Endothelial cell of umbilical vein (primary cell): ENCODE measurements around the gene GCAT. TPM values are rescaled to one million over a fixed set of nuclear protein-coding genes. Genes with fewer than 3 reads are reported as not detected.

Source experiments
- BruUV-seq: library from RNA; stranded (reverse); fragments of 400-500 nt; replicated peaks from 2 replicates; lab custom pipeline; 2021; lab: Mats Ljungman, UMichigan
- CTCF ChIA-PET: fragments of 300-600, 350-600 bp; sonication (Branson Sonifier 250); formaldehyde crosslinking; loops from one replicate; lab custom pipeline; 2021; ENCODE audit warnings: antibody characterized with exemption, inconsistent platforms; lab: Charles Lee
- POLR2A ChIA-PET: fragments of 300-600, 350-600 bp; sonication (Branson Sonifier 250); formaldehyde crosslinking; loops from one replicate; lab custom pipeline; 2021; ENCODE audit warnings: antibody characterized with exemption, inconsistent platforms; lab: Charles Lee
- DNase-seq: peaks from one replicate; pipeline ENCODE4 v3.0.0-alpha.2; 2011; ENCODE audit warnings: low read depth, low spot score
- FAIRE-seq: peaks from 2 replicates; lab custom pipeline; 2011; peaks lifted over from hg19 to GRCh38; lab: Jason Lieb, UNC
- H2AFZ ChIP-seq: 2 replicates; pipeline ENCODE4 v1.6.0; 2012; ENCODE audit warnings: low read depth, low read length, control low read depth, inconsistent platforms
- H3K27ac ChIP-seq: 2 replicates; pipeline ENCODE4 v1.5.1; 2011; ENCODE audit warnings: low read depth, mild to moderate bottlenecking, control low read depth, low read length, moderate library complexity; ENCODE audit not compliant: insufficient read depth
- H3K27me3 ChIP-seq, 2 experiments: 2 replicates each; pipeline versions ENCODE4 v1.6.0 to v1.6.1; 2011; ENCODE audit warnings: low read length in 2 of 2, mixed read lengths in 1 of 2; ENCODE audit not compliant: control insufficient read depth in 2 of 2, insufficient read depth in 2 of 2
- H3K36me3 ChIP-seq, 2 experiments: 2 replicates in 1 of 2; 3 replicates in 1 of 2; pipeline ENCODE4 v1.5.1; 2011; ENCODE audit warnings: low read length in 2 of 2, mild to moderate bottlenecking in 1 of 2, moderate library complexity in 1 of 2; ENCODE audit not compliant: control insufficient read depth in 2 of 2, insufficient read depth in 2 of 2; ENCODE audit errors: extremely low read depth in 1 of 2
- H3K4me1 ChIP-seq: 3 replicates; pipeline ENCODE4 v1.5.1; 2011; ENCODE audit warnings: mild to moderate bottlenecking, low read length; ENCODE audit not compliant: control insufficient read depth, insufficient read depth; ENCODE audit errors: extremely low read depth
- H3K4me2 ChIP-seq: 2 replicates; pipeline ENCODE4 v1.6.1; 2011; ENCODE audit warnings: low read length, control low read depth, mixed read lengths; ENCODE audit not compliant: insufficient read depth
- H3K4me3 ChIP-seq, 3 experiments: fragments of 200-600 bp in 1 of 3; sonication (generic), shearing (Covaris generic) in 1 of 3; replicated peaks in 1 of 3; 2 replicates each; pipeline ENCODE4 v1.5.1; 2011 to 2016; ENCODE audit warnings: control low read depth in 3 of 3, low read length in 3 of 3, mild to moderate bottlenecking in 2 of 3, inconsistent platforms in 1 of 3, low read depth in 1 of 3, moderate library complexity in 1 of 3; ENCODE audit not compliant: insufficient read depth in 1 of 3
- H3K79me2 ChIP-seq: 2 replicates; pipeline ENCODE4 v1.6.0; 2012; ENCODE audit warnings: low read length, inconsistent platforms; ENCODE audit not compliant: control insufficient read depth, insufficient read depth
- H3K9ac ChIP-seq: replicated peaks from 2 replicates; pipeline ENCODE3; 2011; ENCODE audit warnings: low read length, control low read depth; ENCODE audit not compliant: insufficient read depth; ENCODE audit errors: extremely low read depth
- H3K9me1 ChIP-seq: replicated peaks from 3 replicates; pipeline ENCODE4 v1.6.0; 2011; ENCODE audit warnings: mild to moderate bottlenecking, low read length; ENCODE audit not compliant: control insufficient read depth, insufficient read depth; ENCODE audit errors: extremely low read depth
- H3K9me3 ChIP-seq: replicated peaks from 2 replicates; pipeline ENCODE4 v1.5.1; 2012; ENCODE audit warnings: low read length, inconsistent platforms; ENCODE audit not compliant: control insufficient read depth, insufficient read depth
- H4K20me1 ChIP-seq: replicated peaks from 2 replicates; pipeline ENCODE3; 2011; ENCODE audit warnings: mild to moderate bottlenecking, low read length; ENCODE audit not compliant: control insufficient read depth, insufficient read depth; ENCODE audit errors: extremely low read depth
- CTCF ChIP-seq, 2 donors: IDR thresholded peaks; 1 replicate in 1 of 2; 2 replicates in 1 of 2; pipeline ENCODE4 v1.5.1; 2011; ENCODE audit warnings: low read length in 2 of 2, mild to moderate bottlenecking in 2 of 2, moderate library complexity in 2 of 2, control low read depth in 1 of 2, inconsistent platforms in 1 of 2, low read depth in 1 of 2; ENCODE audit not compliant: insufficient read depth in 1 of 2; ENCODE audit errors: extremely low read depth in 1 of 2
- EZH2 ChIP-seq: IDR thresholded peaks from 2 replicates; pipeline ENCODE4 v1.6.1; 2012; ENCODE audit warnings: borderline replicate concordance, low read depth, mild to moderate bottlenecking, moderate library complexity, low read length, inconsistent platforms; ENCODE audit not compliant: severe bottlenecking
- FOS ChIP-seq: IDR thresholded peaks from 2 replicates; pipeline ENCODE4 v1.6.1; 2011; ENCODE audit warnings: mild to moderate bottlenecking, low read length, moderate library complexity, borderline replicate concordance; ENCODE audit not compliant: insufficient read depth
- GATA2 ChIP-seq: IDR thresholded peaks from 2 replicates; pipeline ENCODE4 v1.7.0; 2011; ENCODE audit warnings: low read depth, mild to moderate bottlenecking, moderate library complexity, mixed read lengths, low read length; ENCODE audit not compliant: insufficient read length, insufficient read depth
- JUN ChIP-seq: IDR thresholded peaks from 2 replicates; pipeline ENCODE4 v1.6.1; 2011; ENCODE audit warnings: borderline replicate concordance, low read depth; ENCODE audit not compliant: insufficient read length, insufficient read depth
- MYC ChIP-seq: IDR thresholded peaks from one replicate; pipeline ENCODE4 v1.6.1; 2011; ENCODE audit warnings: mild to moderate bottlenecking, low read depth, low read length
- POLR2A ChIP-seq: IDR thresholded peaks from 2 replicates; pipeline ENCODE4 v1.6.1; 2012; ENCODE audit warnings: low read depth, mild to moderate bottlenecking, control low read depth, low read length
- POLR2AphosphoS5 ChIP-seq: IDR thresholded peaks from 2 replicates; pipeline ENCODE4 v1.6.1; 2012; ENCODE audit warnings: low read depth, mild to moderate bottlenecking, control low read depth, low read length, moderate library complexity; ENCODE audit not compliant: insufficient read depth
- dilution Hi-C: fragments of 300-500 bp; cut with MboI; formaldehyde crosslinking; loops from one replicate; pipeline ENCODE4 v1.15.0; 2019; ENCODE audit warnings: low sequenced_read_pairs; ENCODE audit not compliant: extremely low pct_ligation_motif_present
- intact Hi-C: fragments of 100-400 bp; cut with micrococcal nuclease; formaldehyde crosslinking; loops from one replicate; pipeline ENCODE4 v1.10.0; 2022
- polyA plus RNA-seq, 4 experiments: library from polyadenylated mRNA; depleted of rRNA in 3 of 4; stranded (reverse) in 3 of 4; unstranded in 1 of 4; fragments of >200 nt; gene quantifications; 2 replicates each; pipeline versions ENCODE4 v1.2.1 to v1.2.3, GENCODE V29; 2011 to 2012; ENCODE audit warnings: missing spikeins in 1 of 4
- total RNA-seq: library from RNA; stranded (reverse); gene quantifications from 2 replicates; pipeline ENCODE4 v1.2.3, GENCODE V29; 2021
- TF ChIP-seq, protein P1 (sequence below): IDR thresholded peaks from 2 replicates; pipeline ENCODE4 v1.6.1; 2011; ENCODE audit not compliant: insufficient read depth, insufficient read length

The GCAT gene
- total and polyA plus RNA-seq, 2 donors (not counting 3 experiments of a cell fraction or from before 2014, with no cell fraction given): 19.7 TPM

GRCh38 chr22:37818409-37819104, 10.8 kb downstream of the GCAT start:
- Histone ChIP-seq H3K36me3 (peaks cover 0 to 4% of the 10 kb centered on the region in 2 experiments), H3K4me3 (no peak overlapping the region), H4K20me1 (no peaks in the 10 kb centered on the region), H3K79me2 (no peaks in the 10 kb centered on the region), H3K4me2 (peak overlapping the region; percentile 38), H2AFZ (peak overlapping the region; percentile 85), H3K9me3 (no peaks in the 10 kb centered on the region), H3K4me1 (peaks cover 9% of the 10 kb centered on the region), H3K27me3 (peaks cover 2 to 3% of the 10 kb centered on the region in 2 experiments), H3K9ac (no peak overlapping the region), H3K27ac (no peak overlapping the region), H3K9me1 (no peaks in the 10 kb centered on the region)
- FAIRE-seq (no peak), DNase-seq (peak; percentile 49)
- POLR2A ChIA-PET: interaction anchor here (1.5 kb wide), 2 partner anchors 13 to 45 kb away, joined by 5 to 8 read pairs; a partner anchor contains a TSS
- dilution Hi-C loops: no loop called here
- BruUV-seq: no TSS peak
- CTCF ChIA-PET: interaction anchor here (0.6 to 5.9 kb wide), 25 partner anchors 8 to 175 kb away, joined by 3 to 223 read pairs (median 8); partner anchors contain the start of genes ANKRD54, EIF3L, GCAT and MICALL1
- intact Hi-C loops: loop anchor here (5.0 kb wide), 1 partner anchor 134 kb away; the partner anchor contains the start of genes C22orf23 and POLR2F
- TF ChIP-seq POLR2AphosphoS5 (peak; percentile 28), JUN (no peak), MYC (no peak), FOS (no peak), EZH2 (peak; percentile 48), CTCF (IDR thresholded peaks at IDR 0.05; ENCODE audit: extremely low read depth in 1 of 2, insufficient read depth in 1 of 2, low read depth in 1 of 2, low read length in 2 of 2) (peak; percentile 20 to 55), POLR2A (no peak), GATA2 (no peak)
- TF ChIP-seq, protein P1, sequence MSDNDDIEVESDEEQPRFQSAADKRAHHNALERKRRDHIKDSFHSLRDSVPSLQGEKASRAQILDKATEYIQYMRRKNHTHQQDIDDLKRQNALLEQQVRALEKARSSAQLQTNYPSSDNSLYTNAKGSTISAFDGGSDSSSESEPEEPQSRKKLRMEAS: peak; percentile 55
